ENCODE results near the gene TNFAIP8L3.

- no peak for TF ChIP-seq CTCF (conservative IDR thresholded peaks at IDR 0.05)
- no peak for TF ChIP-seq EZH2 (IDR thresholded peaks at IDR 0.05; ENCODE audit: low read depth)
These were observed 47.8 kb downstream of the TNFAIP8L3 start for GRCh38 chr15:51046799-51047449.
